HepG2 (cell line): Measurements from ENCODE around the gene PTPA. TPM values are rescaled to one million over a fixed set of nuclear protein-coding genes. Genes with fewer than 3 reads are reported as not detected.

Experiments
- ATAC-seq: fragments of 200-7000 bp; cut with Tn5 transposase; 3 replicates; pipeline ENCODE4 v1.9.1; 2020; ENCODE audit warnings: mild to moderate bottlenecking, moderate library complexity
- BruUV-seq: library from RNA; stranded (reverse); fragments of 400-500 nt; replicated peaks from 2 replicates; lab custom pipeline; 2021; lab: Mats Ljungman, UMichigan
- CTCF ChIA-PET: fragments of 300-600 bp; formaldehyde crosslinking; extraction: SDS; loops from one replicate; lab custom pipeline; 2021; ENCODE audit warnings: low total read pairs, inconsistent platforms, low intra/inter-chr PET ratio; lab: Yijun Ruan, JAX
- POLR2A ChIA-PET: fragments of 350-600 bp; sonication (Branson Sonifier 250); formaldehyde crosslinking; loops from one replicate; lab custom pipeline; 2020; ENCODE audit warnings: antibody characterized with exemption, inconsistent platforms; lab: Yijun Ruan, JAX
- DNase-seq: peaks from one replicate; pipeline ENCODE4 v3.0.0-alpha.2; 2015; ENCODE audit warnings: low spot score
- FAIRE-seq: peaks from 3 replicates; lab custom pipeline; 2011; peaks lifted over from hg19 to GRCh38; lab: Jason Lieb, UNC
- H2AFZ ChIP-seq: one replicate; pipeline ENCODE4 v1.6.1; 2011; ENCODE audit warnings: low read length, inconsistent platforms
- H3K27ac ChIP-seq: fragments of 300-600 bp; 3 replicates; pipeline ENCODE4 v1.8.0; 2011; ENCODE audit warnings: mixed run types, mild to moderate bottlenecking, mixed read lengths, low read length, inconsistent platforms; ENCODE audit not compliant: insufficient read depth; ENCODE audit errors: extremely low read length
- H3K27me3 ChIP-seq, 2 experiments: fragments of 200-600 bp in 1 of 2; 2 replicates in 1 of 2; 3 replicates in 1 of 2; pipeline versions ENCODE4 v1.6.0 to v1.8.0; 2011; ENCODE audit warnings: low read length in 2 of 2, mild to moderate bottlenecking in 2 of 2, moderate library complexity in 2 of 2, inconsistent platforms in 1 of 2; ENCODE audit not compliant: insufficient read depth in 2 of 2, control insufficient read depth in 1 of 2
- H3K36me3 ChIP-seq, 2 experiments: fragments of 200-600 bp in 1 of 2; replicated peaks in 1 of 2; 2 replicates in 1 of 2; 3 replicates in 1 of 2; pipeline versions ENCODE4 v1.5.1 to v1.8.0; 2011; ENCODE audit warnings: low read length in 2 of 2, inconsistent platforms in 1 of 2; ENCODE audit not compliant: insufficient read depth in 2 of 2, control insufficient read depth in 1 of 2
- H3K4me1 ChIP-seq: 2 replicates; pipeline ENCODE4 v1.5.1; 2012; ENCODE audit warnings: low read length, inconsistent platforms; ENCODE audit not compliant: insufficient read depth
- H3K4me2 ChIP-seq: 2 replicates; pipeline ENCODE4 v1.6.0; 2011; ENCODE audit warnings: low read depth, low read length, inconsistent platforms
- H3K4me3 ChIP-seq, 3 experiments: fragments of 200-600 bp in 1 of 3; sonication (generic), shearing (Covaris generic) in 1 of 3; replicated peaks in 1 of 3; 2 replicates each; pipeline ENCODE4 v1.5.1; 2011 to 2016; ENCODE audit warnings: low read length in 3 of 3, inconsistent platforms in 2 of 3, low read depth in 2 of 3, mild to moderate bottlenecking in 2 of 3, control low read depth in 1 of 3, mixed read lengths in 1 of 3; ENCODE audit not compliant: insufficient read depth in 1 of 3
- H3K79me2 ChIP-seq: one replicate; pipeline ENCODE4 v1.6.1; 2011; ENCODE audit warnings: low read length, inconsistent platforms; ENCODE audit not compliant: insufficient read depth
- H3K9ac ChIP-seq: 2 replicates; pipeline ENCODE4 v1.6.0; 2011; ENCODE audit warnings: mild to moderate bottlenecking, low read depth, low read length, inconsistent platforms; ENCODE audit not compliant: insufficient read depth
- H3K9me3 ChIP-seq: 2 replicates; pipeline ENCODE4 v1.5.1; 2012; ENCODE audit warnings: mild to moderate bottlenecking, low read length
- H4K20me1 ChIP-seq: 2 replicates; pipeline ENCODE4 v1.6.0; 2011; ENCODE audit warnings: inconsistent platforms, mild to moderate bottlenecking, low read length, moderate library complexity; ENCODE audit not compliant: insufficient read depth
- CTCF ChIP-seq: sonication (generic); formaldehyde crosslinking; IDR thresholded peaks from 2 replicates; pipeline ENCODE4 v1.5.0; 2020; ENCODE audit warnings: mild to moderate bottlenecking, missing genetic modification reagents, moderate library complexity
- ESRRA ChIP-seq: sonication (generic); formaldehyde crosslinking; IDR thresholded peaks from 2 replicates; pipeline ENCODE4 v1.5.1; 2020; ENCODE audit warnings: mild to moderate bottlenecking, low read depth, missing genetic modification reagents
- RBFOX2 ChIP-seq: fragments of 200-400 bp; formaldehyde crosslinking; IDR thresholded peaks from 2 replicates; pipeline ENCODE4 v1.6.1; 2017; ENCODE audit warnings: low read depth, mild to moderate bottlenecking, low read length
- RORA ChIP-seq: sonication (generic); formaldehyde crosslinking; IDR thresholded peaks from 2 replicates; pipeline ENCODE4 v1.5.0; 2020; ENCODE audit warnings: mild to moderate bottlenecking, missing genetic modification reagents, moderate library complexity
- whole genome bisulfite sequencing: methylation state at CpG from one replicate; pipeline ENCODE4 v1.1.6; 2017; ENCODE audit warnings: low lambda C conversion rate; 5-methylcytosine and 5-hydroxymethylcytosine counted together
- in situ Hi-C: cut with HindIII; loops from 2 replicates; pipeline ENCODE4 v1.10.0; 2017; ENCODE audit warnings: low pct_unique_long_range_greater_than_20kb; ENCODE audit not compliant: extremely low pct_ligation_motif_present
- intact Hi-C: fragments of 100-400 bp; cut with micrococcal nuclease; formaldehyde crosslinking; loops from one replicate; pipeline ENCODE4 v1.10.0; 2022; ENCODE audit not compliant: unreplicated experiment
- polyA plus RNA-seq, 8 experiments: library from polyadenylated mRNA; depleted of rRNA in 3 of 8; stranded (reverse) in 7 of 8; unstranded in 1 of 8; fragments of >200 nt; fragmentation: Illumina TruSeq in 4 of 8; extraction: Trizol in 4 of 8; gene quantifications; 2 replicates each; pipeline versions ENCODE4 v1.2.1 to v1.2.3, GENCODE V29; 2011 to 2016; ENCODE audit warnings: low read depth in 4 of 8, missing spikeins in 1 of 8, mixed read lengths in 1 of 8; ENCODE audit not compliant: insufficient read depth in 1 of 8
- total RNA-seq, 5 experiments: library from RNA; depleted of rRNA; stranded (reverse); fragments of >200 nt; fragmentation: Illumina TruSeq; extraction: Trizol; gene quantifications; 2 replicates each; pipeline ENCODE4 v1.2.3, GENCODE V29; 2016; ENCODE audit warnings: low read depth in 1 of 5

PTPA gene
- total and polyA plus RNA-seq, 2 of the 13 experiments (the other 11 are each of a cell fraction or from before 2014, with no cell fraction given) = 79.3 to 105 TPM

GRCh38 chr9:129101279-129101678, 9.9 kb upstream of the PTPA start:
- ATAC-seq (no peak), FAIRE-seq (no peak), DNase-seq (no peak)
- Histone ChIP-seq H3K4me3 (no peak overlapping the region), H3K4me2 (no peak overlapping the region), H3K27ac (no peak overlapping the region), H3K9ac (no peak overlapping the region), H4K20me1 (0 out of 2 replicates have a peak, but pooled peaks cover 3% of the 10 kb centered on the region), H3K36me3 (peaks cover 0 to 3% of the 10 kb centered on the region in 2 experiments; a peak in 3 of 5 replicates), H3K79me2 (no peaks in the 10 kb centered on the region), H3K9me3 (no peaks in the 10 kb centered on the region), H3K4me1 (no peaks in the 10 kb centered on the region), H2AFZ (no peak overlapping the region), H3K27me3 (no peaks in the 10 kb centered on the region)
- ChIA-PET CTCF (no interaction called here), POLR2A (no interaction called here)
- BruUV-seq = no TSS peak
- WGBS = 97% methylated on average over 7 of the region's 7 CpGs
- TF ChIP-seq RORA (CRISPR knock-in tag) = no peak
- no peak for TF ChIP-seq ESRRA (CRISPR knock-in tag)
- in situ Hi-C loops = no loop called here
- intact Hi-C loops = no loop called here

DNA sequence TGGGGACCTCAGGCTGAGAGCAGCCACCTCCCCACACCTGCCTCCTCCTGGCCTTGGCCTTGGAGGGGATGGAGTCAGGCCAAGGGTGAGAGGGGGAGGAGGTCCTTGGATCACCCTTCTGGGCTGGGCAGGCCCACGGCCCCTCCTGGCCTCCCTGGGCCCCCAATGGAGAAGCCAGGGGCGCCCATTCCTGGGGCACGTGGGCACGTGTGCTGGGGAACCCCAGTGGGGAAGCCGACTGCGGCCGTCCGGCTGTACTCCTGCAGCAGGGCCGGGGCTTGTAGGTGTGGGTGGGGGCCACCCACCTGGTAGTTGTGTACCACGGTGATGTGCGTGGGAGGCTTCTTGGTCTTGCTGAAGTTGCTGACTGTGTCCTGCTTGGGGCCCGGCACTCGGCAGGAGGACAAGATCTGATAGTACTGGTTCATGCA, 9.1 kb upstream of the PTPA start:
- FAIRE-seq (no peak), ATAC-seq (no peak), DNase-seq (no peak)
- in situ Hi-C loops (no loop called here), intact Hi-C loops (loop anchor here (2.0 kb wide), 1 partner anchor 49 kb away; no protein-coding TSS in a partner anchor)
- POLR2A ChIA-PET = no interaction called here
- CTCF ChIA-PET = no interaction called here
- Histone ChIP-seq H4K20me1 (0 out of 2 replicates have a peak, but pooled peaks cover 3% of the 10 kb centered on the region), H3K79me2 (no peaks in the 10 kb centered on the region), H3K9me3 (no peaks in the 10 kb centered on the region), H3K27ac (no peak overlapping the region), H3K27me3 (no peaks in the 10 kb centered on the region), H3K4me1 (peaks cover 7% of the 10 kb centered on the region; the same call in 1 of the 2 replicates), H3K4me2 (no peak overlapping the region), H2AFZ (no peak overlapping the region), H3K9ac (no peak overlapping the region), H3K36me3 (peaks cover 0 to 3% of the 10 kb centered on the region in 2 experiments; a peak in 4 of 5 replicates), H3K4me3 (no peak overlapping the region)
- TF ChIP-seq RBFOX2 (0 out of 2 replicates have a peak, but pooled peaks have one; percentile 25), CTCF (CRISPR knock-in tag) (no peak)
- 97% methylated on average over 11 of the region's 13 CpGs for WGBS
- no TSS peak for BruUV-seq
